HEK293T (cell line): ENCODE data around the gene TM4SF4.

Experiments used
- CTCF ChIA-PET: fragments of 350-600 bp; formaldehyde crosslinking; extraction: SDS; loops from one replicate; lab custom pipeline; 2021; ENCODE audit warnings: antibody characterized with exemption, inconsistent platforms; lab: Yijun Ruan, JAX
- POLR2A ChIA-PET: fragments of 350-600 bp; formaldehyde crosslinking; extraction: SDS; loops from one replicate; lab custom pipeline; 2020; ENCODE audit warnings: antibody characterized with exemption, inconsistent platforms; lab: Yijun Ruan, JAX
- DNase-seq: peaks from one replicate; pipeline ENCODE4 v3.0.0; 2012; ENCODE audit warnings: mixed read lengths; ENCODE audit errors: extremely low spot score
- ARNT ChIP-seq: fragments of 450-650 bp; IDR thresholded peaks from 2 replicates; pipeline ENCODE4 v1.6.1; 2017; ENCODE audit warnings: mild to moderate bottlenecking
- BHLHE40 ChIP-seq: fragments of 450-650 bp; IDR thresholded peaks from 2 replicates; pipeline ENCODE4 v1.6.1; 2016; ENCODE audit warnings: mild to moderate bottlenecking, moderate library complexity, borderline replicate concordance
- CTBP1 ChIP-seq: fragments of 450-650 bp; IDR thresholded peaks from 2 replicates; pipeline ENCODE4 v1.6.1; 2016; ENCODE audit warnings: borderline replicate concordance
- ELF4 ChIP-seq: fragments of 450-650 bp; IDR thresholded peaks from 2 replicates; pipeline ENCODE4 v1.6.1; 2017; ENCODE audit warnings: antibody characterized with exemption
- FOXA1 ChIP-seq: fragments of 450-650 bp; IDR thresholded peaks from 2 replicates; pipeline ENCODE4 v1.6.1; 2016; ENCODE audit warnings: mild to moderate bottlenecking
- FOXK2 ChIP-seq: fragments of 450-650 bp; IDR thresholded peaks from 2 replicates; pipeline ENCODE4 v1.6.1; 2016; ENCODE audit warnings: mild to moderate bottlenecking
- FOXM1 ChIP-seq: fragments of 450-650 bp; IDR thresholded peaks from 2 replicates; pipeline ENCODE4 v1.6.1; 2017; ENCODE audit warnings: mild to moderate bottlenecking, borderline replicate concordance
- HDGF ChIP-seq: fragments of 450-650 bp; IDR thresholded peaks from 2 replicates; pipeline ENCODE4 v1.6.1; 2017; ENCODE audit warnings: antibody characterized with exemption, borderline replicate concordance
- L3MBTL2 ChIP-seq: fragments of 450-650 bp; conservative IDR thresholded peaks from 2 replicates; pipeline ENCODE4 v1.6.1; 2016; ENCODE audit warnings: mild to moderate bottlenecking
- LEF1 ChIP-seq: fragments of 450-650 bp; IDR thresholded peaks from 2 replicates; pipeline ENCODE4 v1.6.1; 2017; ENCODE audit warnings: mild to moderate bottlenecking, borderline replicate concordance
- NFRKB ChIP-seq: fragments of 450-650 bp; IDR thresholded peaks from 2 replicates; pipeline ENCODE4 v1.6.1; 2016; ENCODE audit warnings: mild to moderate bottlenecking, moderate library complexity
- SP1 ChIP-seq: fragments of 450-650 bp; IDR thresholded peaks from 2 replicates; pipeline ENCODE4 v1.6.1; 2017
- SUZ12 ChIP-seq: fragments of 450-650 bp; IDR thresholded peaks from 2 replicates; pipeline ENCODE4 v1.6.1; 2016; ENCODE audit warnings: mild to moderate bottlenecking
- TARDBP ChIP-seq: fragments of 450-650 bp; IDR thresholded peaks from 2 replicates; pipeline ENCODE4 v1.6.1; 2016
- ZNF384 ChIP-seq: fragments of 450-650 bp; IDR thresholded peaks from 2 replicates; pipeline ENCODE4 v1.6.1; 2016
- TF ChIP-seq, protein P1 (sequence below): fragments of 450-650 bp; IDR thresholded peaks from 2 replicates; pipeline ENCODE4 v1.6.1; 2016

Gene TM4SF4

GRCh38 chr3:149494022-149494758 is 19.7 kb downstream of the TM4SF4 start:
- CTCF ChIA-PET: interaction anchor here (0.6 kb wide), 1 partner anchor 272 kb away, joined by 3 read pairs; no protein-coding TSS in a partner anchor
- POLR2A ChIA-PET: no interaction called here
- DNase-seq: peak; percentile 73

GRCh38 chr3:149494759-149495580 is 20.5 kb downstream of the TM4SF4 start:
- DNase-seq: no peak
- CTCF ChIA-PET: interaction anchor here (0.6 kb wide), 1 partner anchor 86 kb away, joined by 3 read pairs; no protein-coding TSS in a partner anchor
- TF ChIP-seq LEF1 (no peak), HDGF (no peak), ELF4 (no peak), SP1 (no peak), L3MBTL2 (no peak), FOXK2 (no peak), CTBP1 (no peak), SUZ12 (no peak), FOXM1 (no peak), NFRKB (no peak), FOXA1 (no peak), ZNF384 (no peak), ARNT (no peak), TARDBP (no peak), BHLHE40 (no peak)
- TF ChIP-seq, protein P1, sequence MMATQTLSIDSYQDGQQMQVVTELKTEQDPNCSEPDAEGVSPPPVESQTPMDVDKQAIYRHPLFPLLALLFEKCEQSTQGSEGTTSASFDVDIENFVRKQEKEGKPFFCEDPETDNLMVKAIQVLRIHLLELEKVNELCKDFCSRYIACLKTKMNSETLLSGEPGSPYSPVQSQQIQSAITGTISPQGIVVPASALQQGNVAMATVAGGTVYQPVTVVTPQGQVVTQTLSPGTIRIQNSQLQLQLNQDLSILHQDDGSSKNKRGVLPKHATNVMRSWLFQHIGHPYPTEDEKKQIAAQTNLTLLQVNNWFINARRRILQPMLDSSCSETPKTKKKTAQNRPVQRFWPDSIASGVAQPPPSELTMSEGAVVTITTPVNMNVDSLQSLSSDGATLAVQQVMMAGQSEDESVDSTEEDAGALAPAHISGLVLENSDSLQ: no peak
- POLR2A ChIA-PET: no interaction called here

More at GRCh38 chr3:149494022-149494758, 19.7 kb downstream of the TM4SF4 start:
- TF ChIP-seq FOXK2 (no peak), SUZ12 (no peak), CTBP1 (no peak), NFRKB (no peak), FOXM1 (no peak), ARNT (no peak), SP1 (no peak), FOXA1 (no peak), ELF4 (no peak), LEF1 (no peak), HDGF (no peak), BHLHE40 (no peak)
- TF ChIP-seq, protein P1: no peak

DNA sequence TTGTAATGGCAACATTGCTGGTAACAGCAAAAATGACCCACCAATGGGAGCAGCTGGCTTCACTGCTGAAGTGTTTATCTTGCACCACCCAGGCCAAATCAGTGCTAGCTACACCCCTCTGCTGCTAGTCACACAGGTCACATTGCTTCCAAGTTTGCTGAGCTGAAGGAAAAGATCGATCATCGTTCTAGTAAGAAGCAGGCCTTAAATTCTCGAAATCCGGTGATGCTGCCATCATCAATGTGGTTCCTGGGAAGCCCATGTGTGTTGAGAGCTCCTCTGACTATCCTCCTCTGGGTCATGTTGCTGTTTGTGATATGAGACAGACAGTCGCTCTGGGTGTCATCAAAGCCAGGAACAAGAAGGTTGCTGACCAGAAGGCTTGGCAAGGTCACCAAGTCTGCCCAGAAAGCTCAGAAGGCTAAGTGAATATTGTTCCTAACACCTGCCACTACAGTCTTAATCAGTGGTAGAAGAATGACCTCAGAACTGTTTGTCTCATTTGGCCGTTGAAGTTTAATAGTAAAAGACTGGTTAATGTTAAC is 21.2 kb downstream of the TM4SF4 start:
- CTCF ChIA-PET: interaction anchor here (0.6 kb wide), 1 partner anchor 87 kb away, joined by 3 read pairs; no protein-coding TSS in a partner anchor
- POLR2A ChIA-PET: no interaction called here
- TF ChIP-seq FOXA1 (no peak), SP1 (no peak), ELF4 (no peak), ZNF384 (no peak), FOXK2 (no peak), L3MBTL2 (no peak), HDGF (no peak), FOXM1 (no peak), CTBP1 (no peak), LEF1 (no peak), ARNT (no peak), BHLHE40 (no peak), TARDBP (no peak), NFRKB (no peak), SUZ12 (no peak)
- TF ChIP-seq, protein P1: no peak

DNA sequence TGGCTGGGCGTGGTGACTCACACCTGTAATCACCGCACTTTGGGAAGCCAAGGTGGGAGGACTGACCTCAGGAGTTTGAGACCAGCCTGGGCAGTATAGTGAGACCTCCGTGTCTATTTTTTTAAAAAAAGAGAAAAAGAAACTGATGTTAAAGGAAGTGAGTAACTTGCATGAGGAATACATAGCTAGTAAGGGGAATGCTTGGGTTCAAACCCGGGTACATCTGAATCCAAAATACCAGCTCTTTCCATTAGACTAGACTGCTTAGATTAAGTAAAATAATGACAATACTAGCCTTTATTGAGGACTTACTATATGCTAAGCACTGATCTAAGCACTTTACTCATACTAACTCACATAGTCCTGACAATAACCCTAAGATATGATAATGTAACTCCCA is 22.4 kb downstream of the TM4SF4 start:
- no peak for DNase-seq
- CTCF ChIA-PET: interaction anchor here (0.7 kb wide), 1 partner anchor 166 kb away, joined by 4 read pairs; no protein-coding TSS in a partner anchor
- TF ChIP-seq TARDBP (no peak), SUZ12 (no peak), ZNF384 (no peak), BHLHE40 (no peak), L3MBTL2 (no peak), ARNT (no peak), FOXK2 (no peak), LEF1 (no peak), FOXA1 (no peak), NFRKB (no peak), CTBP1 (no peak), SP1 (no peak), ELF4 (no peak), FOXM1 (no peak), HDGF (no peak)
- TF ChIP-seq, protein P1: no peak
- POLR2A ChIA-PET: no interaction called here

More for the DNA sequence above, 21.2 kb downstream of the TM4SF4 start:
- DNase-seq: no peak
